Mucosa of descending colon (tissue), 3 donors: ENCODE measurements around the gene SLC35G1. TPM values are rescaled to one million over a fixed set of nuclear protein-coding genes. Genes with fewer than 3 reads are reported as not detected.

Source experiments
- ATAC-seq: fragments of 200-7000 bp; cut with Tn5 transposase; one replicate; pipeline ENCODE4 v1.9.1; 2020; ENCODE audit warnings: mild to moderate bottlenecking, moderate library complexity
- DNase-seq, 3 donors: peaks; one replicate each; pipeline ENCODE4 v3.0.0-alpha.2; 2020
- H3K36me3 ChIP-seq: fragments of 200-600 bp; one replicate; pipeline ENCODE4 v1.8.0; 2021; ENCODE audit warnings: low read depth, mild to moderate bottlenecking
- H3K4me1 ChIP-seq: fragments of 200-600 bp; one replicate; pipeline ENCODE4 v1.8.0; 2021; ENCODE audit warnings: low read depth, mild to moderate bottlenecking
- H3K4me3 ChIP-seq: fragments of 200-600 bp; one replicate; pipeline ENCODE4 v1.8.0; 2021; ENCODE audit warnings: mild to moderate bottlenecking
- H3K9me3 ChIP-seq: fragments of 200-600 bp; one replicate; pipeline ENCODE4 v1.8.0; 2021; ENCODE audit warnings: mild to moderate bottlenecking
- intact Hi-C, 2 donors: fragments of 100-400 bp; cut with DNase I in 1 of 2; cut with micrococcal nuclease in 1 of 2; formaldehyde crosslinking; loops; one replicate each; pipeline versions ENCODE4 v1.11.0 to v1.11.1; 2022; cut with DNase I, micrococcal nuclease
- total RNA-seq, 3 donors: library from RNA; stranded (reverse); fragmentation: NEBNext Ultra II Directional in 2 of 3; extraction: Animal tissue kit (Norgen Biotek cat#: 25700) in 2 of 3; gene quantifications; one replicate each; pipeline versions ENCODE4 v1.2.1 to v1.2.4, GENCODE V29; 2021 to 2023
- TF ChIP-seq, protein P1 (sequence below): fragments of 200-600 bp; IDR thresholded peaks from one replicate; pipeline ENCODE4 v1.8.0; 2022; ENCODE audit warnings: antibody characterized with exemption, mild to moderate bottlenecking
- donor health status: DM: no; HTN: no; CAD: no; lungs with moderate emphysema.
- donor health status: DM: no; HTN: no; CAD: no.
- donor health status: DM: no; HTN: yes; CAD: no.

The SLC35G1 gene
- total RNA-seq, 3 donors from 2014 or later: 15.2 to 35.1 (median 17.3) TPM

DNA sequence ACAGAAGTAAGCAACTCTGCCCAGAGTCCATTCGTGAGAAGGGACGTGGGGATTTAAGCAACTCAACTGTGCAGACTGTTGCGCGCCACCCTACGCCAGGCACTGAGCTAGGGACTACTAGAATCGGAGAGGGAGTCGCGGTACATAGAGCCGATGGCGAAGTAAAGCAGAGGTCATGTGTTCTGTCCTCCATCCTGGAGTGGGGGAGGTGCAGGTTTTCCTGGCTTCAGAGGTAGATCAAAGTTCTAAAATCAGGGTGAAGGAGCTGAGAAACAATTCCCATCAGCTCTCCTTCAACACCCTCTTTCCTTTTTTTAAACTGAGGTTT lies 23.2 kb downstream of the SLC35G1 start:
- H3K9me3 ChIP-seq: no peaks in the 10 kb centered on the region
- no peaks in the 10 kb centered on the region for H3K36me3 ChIP-seq
- H3K4me1 ChIP-seq: no peaks in the 10 kb centered on the region
- peak in 2 of 3 donors; percentile 33 to 51 for DNase-seq
- ATAC-seq: peak; percentile 75
- H3K4me3 ChIP-seq: no peak overlapping the region
- TF ChIP-seq, protein P1, sequence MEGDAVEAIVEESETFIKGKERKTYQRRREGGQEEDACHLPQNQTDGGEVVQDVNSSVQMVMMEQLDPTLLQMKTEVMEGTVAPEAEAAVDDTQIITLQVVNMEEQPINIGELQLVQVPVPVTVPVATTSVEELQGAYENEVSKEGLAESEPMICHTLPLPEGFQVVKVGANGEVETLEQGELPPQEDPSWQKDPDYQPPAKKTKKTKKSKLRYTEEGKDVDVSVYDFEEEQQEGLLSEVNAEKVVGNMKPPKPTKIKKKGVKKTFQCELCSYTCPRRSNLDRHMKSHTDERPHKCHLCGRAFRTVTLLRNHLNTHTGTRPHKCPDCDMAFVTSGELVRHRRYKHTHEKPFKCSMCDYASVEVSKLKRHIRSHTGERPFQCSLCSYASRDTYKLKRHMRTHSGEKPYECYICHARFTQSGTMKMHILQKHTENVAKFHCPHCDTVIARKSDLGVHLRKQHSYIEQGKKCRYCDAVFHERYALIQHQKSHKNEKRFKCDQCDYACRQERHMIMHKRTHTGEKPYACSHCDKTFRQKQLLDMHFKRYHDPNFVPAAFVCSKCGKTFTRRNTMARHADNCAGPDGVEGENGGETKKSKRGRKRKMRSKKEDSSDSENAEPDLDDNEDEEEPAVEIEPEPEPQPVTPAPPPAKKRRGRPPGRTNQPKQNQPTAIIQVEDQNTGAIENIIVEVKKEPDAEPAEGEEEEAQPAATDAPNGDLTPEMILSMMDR: no peak
- intact Hi-C loops: no loop called here

DNA sequence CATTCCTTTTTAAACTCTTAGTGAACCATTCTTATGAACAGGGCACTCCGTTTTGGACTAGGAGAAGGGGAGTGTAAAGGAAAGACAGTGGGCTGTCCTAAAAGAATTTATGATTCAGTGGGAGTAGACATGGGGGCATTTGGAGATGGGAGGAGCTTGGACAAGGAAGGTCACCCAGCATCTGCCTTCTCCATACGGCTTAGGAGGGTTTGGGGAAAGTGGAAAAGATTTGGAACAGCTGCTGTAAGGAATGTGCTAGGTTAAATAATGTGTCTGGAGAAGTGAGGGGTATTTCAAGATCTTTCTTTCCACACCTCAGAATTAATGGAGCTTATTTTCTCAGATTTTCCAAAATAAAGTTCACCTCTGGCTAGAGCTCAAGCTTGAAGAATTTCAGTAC lies 24.0 kb downstream of the SLC35G1 start:
- TF ChIP-seq, protein P1: no peak
- intact Hi-C loops: no loop called here
- Histone ChIP-seq H3K9me3 (no peaks in the 10 kb centered on the region), H3K4me3 (no peak overlapping the region), H3K4me1 (no peaks in the 10 kb centered on the region), H3K36me3 (no peaks in the 10 kb centered on the region)
- ATAC-seq (no peak), DNase-seq (no peak)

GRCh38 chr10:93921338-93921737 lies 27.6 kb downstream of the SLC35G1 start:
- H3K36me3 ChIP-seq: no peaks in the 10 kb centered on the region
- TF ChIP-seq, protein P1: no peak
- no peaks in the 10 kb centered on the region for H3K9me3 ChIP-seq
- intact Hi-C loops: no loop called here
- ATAC-seq (no peak), DNase-seq (peak in 2 of 3 donors; percentile 32 to 59)
- no peaks in the 10 kb centered on the region for H3K4me1 ChIP-seq
- H3K4me3 ChIP-seq: no peak overlapping the region

DNA sequence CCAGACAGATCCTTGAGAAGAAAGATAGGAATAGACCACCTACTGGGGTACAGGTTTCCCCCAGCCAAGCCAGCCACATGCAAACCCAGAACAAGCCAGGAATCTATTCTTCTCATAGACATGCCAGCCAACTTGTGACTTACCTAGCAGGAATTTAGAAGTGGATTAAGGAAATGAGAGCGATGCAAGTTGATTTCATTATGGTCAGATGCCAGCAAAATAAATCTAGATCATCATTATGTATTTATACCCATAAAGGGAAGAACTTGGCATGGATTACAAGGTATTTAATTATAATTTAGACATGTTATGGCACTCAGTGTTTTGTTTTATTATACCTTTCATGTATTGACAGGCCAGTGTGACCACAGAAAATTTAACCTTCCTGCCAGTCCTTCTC lies 32.8 kb downstream of the SLC35G1 start:
- Histone ChIP-seq H3K9me3 (no peaks in the 10 kb centered on the region), H3K4me1 (no peaks in the 10 kb centered on the region), H3K4me3 (no peak overlapping the region), H3K36me3 (no peaks in the 10 kb centered on the region)
- DNase-seq: no peak
- ATAC-seq: no peak
- TF ChIP-seq, protein P1: no peak
- intact Hi-C loops: no loop called here

GRCh38 chr10:93938140-93938539 lies 44.4 kb downstream of the SLC35G1 start:
- TF ChIP-seq, protein P1: no peak
- H3K4me3 ChIP-seq: no peak overlapping the region
- ATAC-seq (no peak), DNase-seq (no peak)
- intact Hi-C loops: no loop called here
- no peaks in the 10 kb centered on the region for H3K9me3 ChIP-seq
- no peaks in the 10 kb centered on the region for H3K36me3 ChIP-seq
- H3K4me1 ChIP-seq: no peaks in the 10 kb centered on the region

DNA sequence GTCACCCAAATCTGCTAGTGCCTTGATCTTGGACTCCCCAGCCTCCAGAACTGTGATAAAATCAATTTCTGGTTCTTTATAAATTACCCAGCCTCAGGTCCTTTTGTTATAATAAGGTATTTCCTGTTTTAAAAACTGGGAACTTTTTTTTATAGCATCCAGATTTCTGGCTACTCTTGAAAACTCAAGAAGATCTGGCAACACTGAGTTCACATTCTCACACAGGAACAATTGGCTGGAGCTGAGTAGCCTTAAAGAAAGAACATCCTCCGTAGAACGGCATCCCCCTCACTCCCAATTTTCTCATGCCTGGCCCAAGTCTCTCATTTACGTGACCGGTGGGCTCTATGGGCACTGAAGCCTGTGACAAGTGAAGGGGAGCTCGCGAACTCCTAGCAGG lies 47.1 kb downstream of the SLC35G1 start:
- H3K4me1 ChIP-seq: no peaks in the 10 kb centered on the region
- ATAC-seq (no peak), DNase-seq (no peak)
- no peaks in the 10 kb centered on the region for H3K9me3 ChIP-seq
- TF ChIP-seq, protein P1: no peak
- intact Hi-C loops: no loop called here
- no peaks in the 10 kb centered on the region for H3K36me3 ChIP-seq
- H3K4me3 ChIP-seq: no peak overlapping the region
